GM21619 (cell line): ENCODE data around the gene AFAP1.

Experiments used
- ATAC-seq: cut with Tn5 transposase; IDR thresholded peaks from one replicate; pipeline ENCODE4 v1.9.1; 2021; ENCODE audit not compliant: unreplicated experiment

AFAP1 gene

GRCh38 chr4:7917669-7918068, 22.0 kb downstream of the AFAP1 start:
- ATAC-seq, result no peak

GRCh38 chr4:7915875-7916242, 23.8 kb downstream of the AFAP1 start:
- no peak for ATAC-seq

- no peak for ATAC-seq
Observed at GRCh38 chr4:7912826-7913225, 26.8 kb downstream of the AFAP1 start.

- no peak for ATAC-seq
Observed at GRCh38 chr4:7910952-7911578, 28.6 kb downstream of the AFAP1 start.

GRCh38 chr4:7910263-7910896, 29.3 kb downstream of the AFAP1 start:
- no peak for ATAC-seq

- ATAC-seq, result no peak
Observed at GRCh38 chr4:7909463-7910262, 30.0 kb downstream of the AFAP1 start.

GRCh38 chr4:7908668-7909067, 31.0 kb downstream of the AFAP1 start:
- no peak for ATAC-seq

- ATAC-seq, result no peak
Observed at GRCh38 chr4:7907142-7907541, 32.5 kb downstream of the AFAP1 start.

GRCh38 chr4:7906171-7906701, 33.4 kb downstream of the AFAP1 start:
- ATAC-seq, result no peak

- no peak for ATAC-seq
Observed at GRCh38 chr4:7904952-7905915, 34.4 kb downstream of the AFAP1 start.

GRCh38 chr4:7903791-7904516, 35.7 kb downstream of the AFAP1 start:
- ATAC-seq, result no peak

- no peak for ATAC-seq
Observed at GRCh38 chr4:7902826-7903225, 36.8 kb downstream of the AFAP1 start.

GRCh38 chr4:7902101-7902553, 37.5 kb downstream of the AFAP1 start:
- ATAC-seq, result no peak

- ATAC-seq, result no peak
Observed at GRCh38 chr4:7901311-7901885, 38.3 kb downstream of the AFAP1 start.

- ATAC-seq, result no peak
Observed at GRCh38 chr4:7900334-7900909, 39.2 kb downstream of the AFAP1 start.

GRCh38 chr4:7899184-7899869, 40.3 kb downstream of the AFAP1 start:
- no peak for ATAC-seq

- ATAC-seq, result no peak
Observed at GRCh38 chr4:7898385-7898784, 41.3 kb downstream of the AFAP1 start.

GRCh38 chr4:7897811-7898210, 41.9 kb downstream of the AFAP1 start:
- ATAC-seq, result no peak

- ATAC-seq, result no peak
Observed at GRCh38 chr4:7894677-7895181, 44.9 kb downstream of the AFAP1 start.
